B cell (primary cell): ENCODE results near the gene SNRPN. TPM values are rescaled to one million over a fixed set of nuclear protein-coding genes. Genes with fewer than 3 reads are reported as not detected.

ENCODE experiments used
- ATAC-seq: fragments of 200-7000 bp; cut with Tn5 transposase; one replicate; pipeline ENCODE4 v1.10.0; 2021; ENCODE audit warnings: low read depth, mild to moderate bottlenecking, moderate number of reproducible peaks, moderate library complexity
- CTCF ChIA-PET: fragments of 350-600 bp; sonication (Branson Sonifier 250); formaldehyde crosslinking; loops from one replicate; lab custom pipeline; 2021; ENCODE audit warnings: antibody characterized with exemption, inconsistent platforms; lab: Charles Lee
- POLR2A ChIA-PET: fragments of 350-600 bp; sonication (Branson Sonifier 250); formaldehyde crosslinking; loops from one replicate; lab custom pipeline; 2021; ENCODE audit warnings: antibody characterized with exemption; lab: Charles Lee
- DNase-seq: peaks from one replicate; pipeline ENCODE4 v3.0.0; 2013
- H2AFZ ChIP-seq: 2 replicates; pipeline ENCODE4 v1.6.1; 2012; ENCODE audit warnings: mild to moderate bottlenecking, low read depth, low read length; ENCODE audit not compliant: insufficient read depth, poor library complexity, severe bottlenecking
- H3K27ac ChIP-seq, 2 donors: 1 replicate in 1 of 2; 2 replicates in 1 of 2; pipeline ENCODE4 v1.5.1; 2012 to 2013; ENCODE audit warnings: low read length in 2 of 2, mild to moderate bottlenecking in 2 of 2, moderate library complexity in 1 of 2
- H3K27me3 ChIP-seq, 4 experiments: fragments of 200-600 bp in 1 of 4; sonication (generic) in 1 of 4; replicated peaks in 1 of 4; 1 replicate in 2 of 4; 2 replicates in 2 of 4; pipeline versions ENCODE4 v1.6.1 to v1.7.0; 2013 to 2016; ENCODE audit warnings: low read length in 3 of 4, mild to moderate bottlenecking in 2 of 4, mixed read lengths in 1 of 4, moderate library complexity in 1 of 4; ENCODE audit not compliant: insufficient read depth in 4 of 4, control insufficient read depth in 3 of 4; ENCODE audit errors: control extremely low read depth in 1 of 4
- H3K36me3 ChIP-seq, 2 experiments: replicated peaks in 1 of 2; 1 replicate in 1 of 2; 2 replicates in 1 of 2; pipeline versions ENCODE4 v1.6.1 to v1.7.1; 2013; ENCODE audit warnings: low read length in 1 of 2; ENCODE audit not compliant: insufficient read depth in 2 of 2, control insufficient read depth in 1 of 2; ENCODE audit errors: control extremely low read depth in 1 of 2, extremely low read depth in 1 of 2
- H3K4me1 ChIP-seq, 2 donors: fragments of 200-600 bp in 1 of 2; sonication (generic) in 1 of 2; 1 replicate in 1 of 2; 2 replicates in 1 of 2; pipeline versions ENCODE4 v1.5.1 to v1.6.1; 2013 to 2017; ENCODE audit warnings: low read length in 2 of 2; ENCODE audit not compliant: control insufficient read depth in 2 of 2, insufficient read depth in 2 of 2
- H3K4me2 ChIP-seq: replicated peaks from 2 replicates; pipeline ENCODE3; 2012; ENCODE audit warnings: mild to moderate bottlenecking, low read depth, low read length; ENCODE audit not compliant: poor library complexity, severe bottlenecking
- H3K4me3 ChIP-seq, 5 experiments: fragments of 200-600 bp in 1 of 5; sonication (generic) in 1 of 5; 1 replicate in 3 of 5; 2 replicates in 2 of 5; pipeline versions ENCODE4 v1.5.1 to v1.7.0; 2011 to 2016; ENCODE audit warnings: low read length in 4 of 5, mild to moderate bottlenecking in 4 of 5, low read depth in 2 of 5, control low read depth in 1 of 5, moderate library complexity in 1 of 5; ENCODE audit not compliant: insufficient read depth in 1 of 5; ENCODE audit errors: control extremely low read depth in 1 of 5, extremely low read depth in 1 of 5
- H3K79me2 ChIP-seq: fragments of 200-600 bp; sonication (generic); one replicate; pipeline ENCODE4 v1.6.0; 2016; ENCODE audit warnings: low read length; ENCODE audit not compliant: control insufficient read depth, insufficient read depth
- H3K9ac ChIP-seq: fragments of 200-600 bp; sonication (generic); 2 replicates; pipeline ENCODE4 v1.6.1; 2017; ENCODE audit warnings: mild to moderate bottlenecking, low read length, moderate library complexity
- H3K9me3 ChIP-seq, 3 donors: one replicate each; pipeline versions ENCODE4 v1.6.1 to v1.7.1; 2013; ENCODE audit warnings: low read length in 2 of 3; ENCODE audit not compliant: control insufficient read depth in 2 of 3, insufficient read depth in 1 of 3; ENCODE audit errors: control extremely low read depth in 1 of 3
- H4K20me1 ChIP-seq: 2 replicates; pipeline ENCODE4 v1.6.0; 2012; ENCODE audit warnings: mild to moderate bottlenecking, low read length; ENCODE audit not compliant: insufficient read depth, control insufficient read depth, poor library complexity, severe bottlenecking
- H3K27ac Mint-ChIP-seq: one replicate; pipeline ENCODE4 v1.8.0; 2021; ENCODE audit warnings: mixed read lengths
- H3K27me3 Mint-ChIP-seq: one replicate; pipeline ENCODE4 v1.8.0; 2021; ENCODE audit warnings: mixed read lengths
- H3K4me1 Mint-ChIP-seq: one replicate; pipeline ENCODE4 v1.8.0; 2021; ENCODE audit warnings: mixed read lengths
- H3K4me3 Mint-ChIP-seq: one replicate; pipeline ENCODE4 v1.8.0; 2021; ENCODE audit warnings: mixed read lengths
- H3K9me3 Mint-ChIP-seq: one replicate; pipeline ENCODE4 v1.8.0; 2022; ENCODE audit warnings: mixed read lengths; ENCODE audit not compliant: insufficient read depth
- EZH2 ChIP-seq: IDR thresholded peaks from 2 replicates; pipeline ENCODE4 v1.6.1; 2012; ENCODE audit warnings: borderline replicate concordance, low read depth, mild to moderate bottlenecking, moderate library complexity, low read length; ENCODE audit not compliant: insufficient read depth, poor library complexity, severe bottlenecking
- WGBS: methylation state at CpG from one replicate; pipeline ENCODE4 v1.1.5; 2013; ENCODE audit warnings: missing lambda C conversion rate; ENCODE audit not compliant: insufficient coverage; 5-methylcytosine and 5-hydroxymethylcytosine counted together
- intact Hi-C: fragments of 100-400 bp; cut with micrococcal nuclease; formaldehyde crosslinking; loops from one replicate; pipeline ENCODE4 v1.10.0; 2022
- polyA plus RNA-seq: library from polyadenylated mRNA; depleted of rRNA; stranded (reverse); fragments of >200 nt; gene quantifications from 2 replicates; pipeline ENCODE4 v1.2.3, GENCODE V29; 2012
- total RNA-seq, 2 donors: library from RNA; stranded (reverse); fragments of 120-200 nt in 1 of 2; gene quantifications; 1 replicate in 1 of 2; 2 replicates in 1 of 2; pipeline versions ENCODE4 v1.2.3 to v1.2.4, GENCODE V29; 2013 to 2022
- TF ChIP-seq, protein P1 (sequence below): fragments of 200-600 bp; IDR thresholded peaks from one replicate; pipeline ENCODE4 v1.8.0; 2022; ENCODE audit warnings: antibody characterized with exemption, mild to moderate bottlenecking

SNRPN gene
- total and polyA plus RNA-seq, 2 donors (not counting 1 experiment from before 2014, with no cell fraction given), result 83.6 to 119 TPM

- intact Hi-C loops, result no loop called here
- peaks cover 7% of the 10 kb centered on the region for H4K20me1 ChIP-seq
- Mint-ChIP-seq H3K4me3 (no peak overlapping the region), H3K27ac (no peak overlapping the region), H3K27me3 (no peaks in the 10 kb centered on the region), H3K4me1 (peaks cover 2% of the 10 kb centered on the region), H3K9me3 (peaks cover 11% of the 10 kb centered on the region)
- H3K79me2 ChIP-seq, result peaks cover 35% of the 10 kb centered on the region
- no peak for ATAC-seq
- TF ChIP-seq, protein P1, sequence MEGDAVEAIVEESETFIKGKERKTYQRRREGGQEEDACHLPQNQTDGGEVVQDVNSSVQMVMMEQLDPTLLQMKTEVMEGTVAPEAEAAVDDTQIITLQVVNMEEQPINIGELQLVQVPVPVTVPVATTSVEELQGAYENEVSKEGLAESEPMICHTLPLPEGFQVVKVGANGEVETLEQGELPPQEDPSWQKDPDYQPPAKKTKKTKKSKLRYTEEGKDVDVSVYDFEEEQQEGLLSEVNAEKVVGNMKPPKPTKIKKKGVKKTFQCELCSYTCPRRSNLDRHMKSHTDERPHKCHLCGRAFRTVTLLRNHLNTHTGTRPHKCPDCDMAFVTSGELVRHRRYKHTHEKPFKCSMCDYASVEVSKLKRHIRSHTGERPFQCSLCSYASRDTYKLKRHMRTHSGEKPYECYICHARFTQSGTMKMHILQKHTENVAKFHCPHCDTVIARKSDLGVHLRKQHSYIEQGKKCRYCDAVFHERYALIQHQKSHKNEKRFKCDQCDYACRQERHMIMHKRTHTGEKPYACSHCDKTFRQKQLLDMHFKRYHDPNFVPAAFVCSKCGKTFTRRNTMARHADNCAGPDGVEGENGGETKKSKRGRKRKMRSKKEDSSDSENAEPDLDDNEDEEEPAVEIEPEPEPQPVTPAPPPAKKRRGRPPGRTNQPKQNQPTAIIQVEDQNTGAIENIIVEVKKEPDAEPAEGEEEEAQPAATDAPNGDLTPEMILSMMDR, result no peak
- TF ChIP-seq EZH2, result no peak
- H3K36me3 ChIP-seq, result peaks cover 1 to 59% of the 10 kb centered on the region in 2 experiments
- H3K4me1 ChIP-seq, result no peaks in the 10 kb centered on the region
- H3K9ac ChIP-seq, result no peak overlapping the region
- H3K4me2 ChIP-seq, result no peak overlapping the region
- ChIA-PET POLR2A (no interaction called here), CTCF (no interaction called here)
- no peak for DNase-seq
- no peak overlapping the region for H3K4me3 ChIP-seq
- H2AFZ ChIP-seq, result no peak overlapping the region
- peaks cover 0 to 21% (median 3%) of the 10 kb centered on the region in 3 donors for H3K9me3 ChIP-seq
- H3K27me3 ChIP-seq, result no peaks in the 10 kb centered on the region
- no CpG with 5 or more reads among the region's 4 CpGs for WGBS
- no peak overlapping the region for H3K27ac ChIP-seq
Observed at GRCh38 chr15:24966364-24967103, 11.7 kb downstream of the SNRPN start.

DNA sequence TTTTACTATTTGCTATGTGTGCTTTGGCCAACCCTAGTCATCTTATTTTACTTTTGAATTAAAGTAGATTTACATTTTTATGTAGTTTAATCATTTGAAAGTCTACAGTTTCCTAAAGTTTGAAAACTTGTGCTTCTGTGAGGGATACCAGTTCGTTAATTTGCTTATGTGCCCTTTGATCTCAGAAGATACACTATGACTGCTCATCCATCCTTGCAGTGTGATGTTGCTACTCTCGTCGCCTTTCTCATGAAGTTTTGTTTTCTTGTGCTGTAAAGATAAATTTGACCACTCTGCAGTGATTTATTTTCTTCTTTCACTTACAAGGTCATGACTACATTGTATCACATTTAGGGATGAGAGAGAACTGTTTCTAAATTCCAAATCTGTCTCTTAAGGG lies 16.3 kb downstream of the SNRPN start:
- ATAC-seq (no peak), DNase-seq (no peak)
- peaks cover 12% of the 10 kb centered on the region for H3K9me3 Mint-ChIP-seq
- H3K27me3 ChIP-seq, result no peaks in the 10 kb centered on the region
- WGBS, result no CpG with 5 or more reads among the region's 3 CpGs
- intact Hi-C loops, result no loop called here
- POLR2A ChIA-PET, result no interaction called here
- H3K4me2 ChIP-seq, result no peak overlapping the region
- no peak for TF ChIP-seq EZH2
- TF ChIP-seq, protein P1, result no peak
- peaks cover 7% of the 10 kb centered on the region for H4K20me1 ChIP-seq
- peaks cover 1 to 36% of the 10 kb centered on the region in 2 experiments for H3K36me3 ChIP-seq
- peaks cover 9% of the 10 kb centered on the region for H3K79me2 ChIP-seq
- H3K4me3 Mint-ChIP-seq, result no peak overlapping the region
- no peak overlapping the region for H2AFZ ChIP-seq
- CTCF ChIA-PET, result no interaction called here
- no peak overlapping the region for H3K27ac Mint-ChIP-seq
- no peaks in the 10 kb centered on the region for H3K27me3 Mint-ChIP-seq
- H3K4me1 ChIP-seq, result no peaks in the 10 kb centered on the region
- H3K27ac ChIP-seq, result no peak overlapping the region
- H3K9ac ChIP-seq, result no peak overlapping the region
- no peak overlapping the region for H3K4me3 ChIP-seq
- H3K4me1 Mint-ChIP-seq, result no peaks in the 10 kb centered on the region
- peaks cover 0 to 25% (median 2%) of the 10 kb centered on the region in 3 donors for H3K9me3 ChIP-seq
